Measurements from ENCODE around the gene MON1B. TPM values are rescaled to one million over a fixed set of nuclear protein-coding genes. Genes with fewer than 3 reads are reported as not detected.

MON1B gene
- total RNA-seq, 6 experiments from 2014 or later = 16.6 to 30.1 (median 27.3) TPM

GRCh38 chr16:77220427-77220826, 29.4 kb downstream of the MON1B start:
- 40% methylated on average over 1 of the region's 3 CpGs for WGBS (ENCODE audit: insufficient coverage, low coverage, low lambda C conversion rate, missing lambda C conversion rate)
- no peaks in the 10 kb centered on the region for H3K36me3 ChIP-seq
- no peak for DNase-seq
- ATAC-seq = no peak
- H3K27ac ChIP-seq = no peak overlapping the region
- peaks cover 0 to 3% (median 0%) of the 10 kb centered on the region in 4 donors for H3K4me1 ChIP-seq
- intact Hi-C loops (cut with DNase I) = no loop called here
- no peaks in the 10 kb centered on the region for H3K9me3 ChIP-seq
- TF ChIP-seq, protein P1, sequence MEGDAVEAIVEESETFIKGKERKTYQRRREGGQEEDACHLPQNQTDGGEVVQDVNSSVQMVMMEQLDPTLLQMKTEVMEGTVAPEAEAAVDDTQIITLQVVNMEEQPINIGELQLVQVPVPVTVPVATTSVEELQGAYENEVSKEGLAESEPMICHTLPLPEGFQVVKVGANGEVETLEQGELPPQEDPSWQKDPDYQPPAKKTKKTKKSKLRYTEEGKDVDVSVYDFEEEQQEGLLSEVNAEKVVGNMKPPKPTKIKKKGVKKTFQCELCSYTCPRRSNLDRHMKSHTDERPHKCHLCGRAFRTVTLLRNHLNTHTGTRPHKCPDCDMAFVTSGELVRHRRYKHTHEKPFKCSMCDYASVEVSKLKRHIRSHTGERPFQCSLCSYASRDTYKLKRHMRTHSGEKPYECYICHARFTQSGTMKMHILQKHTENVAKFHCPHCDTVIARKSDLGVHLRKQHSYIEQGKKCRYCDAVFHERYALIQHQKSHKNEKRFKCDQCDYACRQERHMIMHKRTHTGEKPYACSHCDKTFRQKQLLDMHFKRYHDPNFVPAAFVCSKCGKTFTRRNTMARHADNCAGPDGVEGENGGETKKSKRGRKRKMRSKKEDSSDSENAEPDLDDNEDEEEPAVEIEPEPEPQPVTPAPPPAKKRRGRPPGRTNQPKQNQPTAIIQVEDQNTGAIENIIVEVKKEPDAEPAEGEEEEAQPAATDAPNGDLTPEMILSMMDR (IDR thresholded peaks at IDR 0.05) = no peak
- TF ChIP-seq POLR2A (IDR thresholded peaks at IDR 0.05) = no peak
- no peaks in the 10 kb centered on the region for H3K27me3 ChIP-seq
- H3K4me3 ChIP-seq = no peak overlapping the region

- Histone ChIP-seq H3K27me3 (no peaks in the 10 kb centered on the region), H3K4me1 (peaks cover 0 to 3% (median 0%) of the 10 kb centered on the region in 4 donors), H3K9me3 (no peaks in the 10 kb centered on the region), H3K4me3 (no peak overlapping the region), H3K27ac (no peak overlapping the region), H3K36me3 (no peaks in the 10 kb centered on the region)
- no peak for TF ChIP-seq POLR2A (IDR thresholded peaks at IDR 0.05)
- TF ChIP-seq, protein P1 (IDR thresholded peaks at IDR 0.05) = no peak
- intact Hi-C loops (cut with DNase I) = no loop called here
- DNase-seq = no peak
- WGBS (ENCODE audit: insufficient coverage, low coverage, low lambda C conversion rate, missing lambda C conversion rate) = 77% methylated on average over 4 of the region's 4 CpGs
- peak in 1 of 4 donors; percentile 11 for ATAC-seq
Observed at GRCh38 chr16:77221482-77221881, 30.5 kb downstream of the MON1B start.

- Histone ChIP-seq H3K4me3 (no peak overlapping the region), H3K27me3 (no peaks in the 10 kb centered on the region), H3K36me3 (no peaks in the 10 kb centered on the region), H3K4me1 (peaks cover 0 to 3% (median 0%) of the 10 kb centered on the region in 4 donors), H3K27ac (no peak overlapping the region), H3K9me3 (no peaks in the 10 kb centered on the region)
- ATAC-seq (no peak), DNase-seq (no peak)
- intact Hi-C loops (cut with DNase I) = no loop called here
- 46% methylated on average over 3 of the region's 10 CpGs for WGBS (ENCODE audit: insufficient coverage, low coverage, low lambda C conversion rate, missing lambda C conversion rate)
- TF ChIP-seq, protein P1 (IDR thresholded peaks at IDR 0.05) = peak in 1 of 4 donors; percentile 17
- TF ChIP-seq POLR2A (IDR thresholded peaks at IDR 0.05) = no peak
Observed at GRCh38 chr16:77223184-77223583, 32.2 kb downstream of the MON1B start.

DNA sequence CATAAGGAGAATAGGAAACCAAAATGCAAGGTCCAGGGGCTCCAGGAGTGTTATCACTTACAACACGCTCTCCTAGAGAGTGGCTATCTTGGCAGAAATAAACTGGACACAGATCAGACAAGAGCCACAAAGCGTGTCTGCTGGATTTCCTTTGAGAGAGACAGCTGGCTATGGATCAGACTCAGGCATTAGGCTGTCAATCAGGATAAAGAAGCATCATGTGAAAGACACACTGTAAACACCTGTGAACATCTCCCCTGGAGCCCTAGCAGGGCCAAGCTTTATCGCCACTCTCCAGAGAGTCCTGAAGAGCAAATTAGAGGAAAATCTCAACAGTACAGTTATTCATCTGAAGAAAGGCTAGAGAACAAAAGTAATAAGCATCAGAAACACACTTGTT, 34.2 kb downstream of the MON1B start:
- ATAC-seq = no peak
- Histone ChIP-seq H3K27ac (no peak overlapping the region), H3K9me3 (no peaks in the 10 kb centered on the region), H3K27me3 (no peaks in the 10 kb centered on the region), H3K36me3 (no peaks in the 10 kb centered on the region), H3K4me1 (no peaks in the 10 kb centered on the region), H3K4me3 (no peak overlapping the region)
- no peak for TF ChIP-seq POLR2A (IDR thresholded peaks at IDR 0.05)
- TF ChIP-seq, protein P1 (IDR thresholded peaks at IDR 0.05) = no peak
- WGBS (ENCODE audit: insufficient coverage, low coverage, low lambda C conversion rate, missing lambda C conversion rate) = 75% methylated on average over 2 of the region's 3 CpGs
- intact Hi-C loops (cut with DNase I) = no loop called here
- no peak for DNase-seq

DNA sequence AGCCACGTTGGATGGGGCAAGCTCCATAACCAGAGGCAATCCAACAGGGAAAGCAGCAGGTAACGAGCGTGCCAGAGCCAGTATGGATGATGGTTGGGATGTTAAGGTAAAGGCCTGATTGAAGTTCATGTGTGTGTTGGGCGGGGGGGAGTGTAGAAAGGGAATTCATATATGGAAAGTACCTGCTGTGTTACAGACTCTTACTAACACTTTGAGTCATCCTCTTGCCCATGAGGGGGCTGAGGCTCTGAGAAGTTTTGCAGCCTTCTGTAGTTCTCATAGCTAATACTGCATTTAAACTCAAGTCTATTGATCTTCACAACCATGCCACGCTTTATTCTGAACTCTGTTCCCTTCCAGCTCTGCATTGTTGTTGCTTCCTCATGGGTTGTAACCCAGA, 36.8 kb downstream of the MON1B start:
- WGBS (ENCODE audit: insufficient coverage, low coverage, low lambda C conversion rate, missing lambda C conversion rate) = 65% methylated on average over 4 of the region's 5 CpGs
- H3K36me3 ChIP-seq = no peaks in the 10 kb centered on the region
- TF ChIP-seq, protein P1 (IDR thresholded peaks at IDR 0.05) = no peak
- TF ChIP-seq POLR2A (IDR thresholded peaks at IDR 0.05) = no peak
- H3K9me3 ChIP-seq = no peaks in the 10 kb centered on the region
- no peak overlapping the region for H3K4me3 ChIP-seq
- H3K27me3 ChIP-seq = no peaks in the 10 kb centered on the region
- no peaks in the 10 kb centered on the region for H3K4me1 ChIP-seq
- intact Hi-C loops (cut with DNase I) = no loop called here
- H3K27ac ChIP-seq = no peak overlapping the region
- ATAC-seq = no peak
- no peak for DNase-seq

All from right lobe of liver (tissue), 6 donors.